HTR-8/SVneo (cell line): ENCODE data around the gene PTCHD4.

Experiments
- DNase-seq: peaks from one replicate; pipeline ENCODE4 v3.0.0; 2011; ENCODE audit warnings: low spot score, mixed read lengths; ENCODE audit not compliant: insufficient read length
- FAIRE-seq: peaks from 2 replicates; lab custom pipeline; 2011; peaks lifted over from hg19 to GRCh38; lab: Jason Lieb, UNC

The PTCHD4 gene

DNA sequence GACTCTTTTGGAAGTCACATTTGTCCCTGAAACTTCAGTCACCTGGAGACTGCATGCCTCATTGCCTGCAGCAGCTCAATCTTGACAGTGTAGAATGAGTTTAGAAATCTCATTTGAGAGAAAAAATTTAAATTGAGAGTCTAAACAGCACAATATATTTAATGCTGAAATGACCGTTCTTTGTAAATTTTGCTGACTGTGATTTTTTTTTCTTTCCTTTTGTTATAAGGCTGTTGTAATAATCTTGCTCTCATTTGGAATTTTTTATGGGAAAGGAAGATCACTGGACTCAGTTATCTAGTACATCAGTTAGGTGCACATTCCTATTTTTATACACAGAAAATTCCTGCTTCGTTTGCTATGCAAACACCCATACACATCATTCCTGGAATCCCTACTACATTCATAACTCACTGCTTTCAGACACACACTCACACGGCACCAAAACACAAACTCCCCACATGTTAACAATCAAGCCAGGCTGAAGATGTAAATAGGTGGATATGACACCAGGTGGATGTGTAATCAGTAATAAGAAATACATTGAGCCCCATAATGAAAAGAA is 43.8 kb downstream of the PTCHD4 start:
- FAIRE-seq: no peak

GRCh38 chr6:48061265-48061990 is 49.6 kb downstream of the PTCHD4 start:
- DNase-seq: no peak
- no peak for FAIRE-seq

More for the DNA sequence above, 43.8 kb downstream of the PTCHD4 start:
- DNase-seq: no peak
